SK-N-SH (cell line): ENCODE data around the gene GANC. TPM values are rescaled to one million over a fixed set of nuclear protein-coding genes. Genes with fewer than 3 reads are reported as not detected.

Experiments used
- CTCF ChIA-PET: fragments of 300-600, 350-600 bp; formaldehyde crosslinking; extraction: SDS; loops from one replicate; lab custom pipeline; 2021; lab: Yijun Ruan, JAX
- POLR2A ChIA-PET: fragments of 350-600 bp; sonication (Branson Sonifier 250); formaldehyde crosslinking; extraction: SDS; loops from one replicate; lab custom pipeline; 2020; ENCODE audit warnings: antibody characterized with exemption, inconsistent platforms; lab: Yijun Ruan, JAX
- DNase-seq: peaks from one replicate; pipeline ENCODE4 v3.0.0; 2012
- H2AFZ ChIP-seq: fragments of 200-600 bp; sonication (generic); 2 replicates; pipeline ENCODE4 v1.8.1; 2016; ENCODE audit warnings: antibody characterized with exemption, mild to moderate bottlenecking, low read depth
- H3F3A ChIP-seq: fragments of 200-600 bp; sonication (generic); replicated peaks from 2 replicates; pipeline ENCODE3; 2016; ENCODE audit warnings: antibody characterized with exemption, mild to moderate bottlenecking; ENCODE audit not compliant: insufficient read depth
- H3K27ac ChIP-seq, 2 experiments: fragments of 200-500 bp in 1 of 2; fragments of 200-600 bp in 1 of 2; sonication (Bioruptor generic) in 1 of 2; sonication (generic), shearing (Covaris generic) in 1 of 2; 2 replicates each; pipeline versions ENCODE4 v1.5.1 to v1.6.1; 2014 to 2016; ENCODE audit warnings: low read depth in 2 of 2, inconsistent platforms in 1 of 2, low read length in 1 of 2, mild to moderate bottlenecking in 1 of 2, mixed read lengths in 1 of 2
- H3K27me3 ChIP-seq: fragments of 200-600 bp; sonication (generic), shearing (Covaris generic); 2 replicates; pipeline ENCODE4 v1.6.1; 2016; ENCODE audit warnings: mixed run types; ENCODE audit not compliant: insufficient read depth
- H3K36me3 ChIP-seq, 2 experiments: fragments of 200-500 bp in 1 of 2; fragments of 200-600 bp in 1 of 2; sonication (Bioruptor generic) in 1 of 2; sonication (generic) in 1 of 2; replicated peaks in 1 of 2; 2 replicates each; pipeline versions ENCODE3 to v1.5.1; 2014 to 2016; ENCODE audit warnings: low read length in 1 of 2, mild to moderate bottlenecking in 1 of 2; ENCODE audit not compliant: insufficient read depth in 2 of 2, control insufficient read depth in 1 of 2
- H3K4me1 ChIP-seq, 2 experiments: fragments of 200-500 bp in 1 of 2; fragments of 200-600 bp in 1 of 2; sonication (Bioruptor generic) in 1 of 2; sonication (generic), shearing (Covaris generic) in 1 of 2; 2 replicates each; pipeline versions ENCODE4 v1.5.1 to v1.6.1; 2014 to 2016; ENCODE audit warnings: low read depth in 1 of 2, low read length in 1 of 2, mixed run types in 1 of 2; ENCODE audit not compliant: insufficient read depth in 2 of 2, control insufficient read depth in 1 of 2
- H3K4me2 ChIP-seq: fragments of 200-600 bp; sonication (generic), shearing (Covaris generic); 2 replicates; pipeline ENCODE4 v1.6.1; 2017; ENCODE audit warnings: mixed run types
- H3K4me3 ChIP-seq, 2 experiments: fragments of 200-500 bp in 1 of 2; fragments of 200-600 bp in 1 of 2; sonication (Bioruptor generic) in 1 of 2; sonication (generic), shearing (Covaris generic) in 1 of 2; 2 replicates each; pipeline versions ENCODE4 v1.5.1 to v1.8.1; 2014 to 2016; ENCODE audit warnings: low read depth in 2 of 2, inconsistent platforms in 1 of 2, low read length in 1 of 2, mild to moderate bottlenecking in 1 of 2, mixed read lengths in 1 of 2, moderate library complexity in 1 of 2
- H3K79me2 ChIP-seq: fragments of 200-600 bp; sonication (generic); 2 replicates; pipeline ENCODE4 v1.8.1; 2017; ENCODE audit warnings: mild to moderate bottlenecking; ENCODE audit not compliant: insufficient read depth
- H3K9ac ChIP-seq: fragments of 200-600 bp; sonication (generic); 2 replicates; pipeline ENCODE4 v1.6.1; 2017; ENCODE audit warnings: mixed run types
- H3K9me2 ChIP-seq: fragments of 200-600 bp; sonication (generic); 2 replicates; pipeline ENCODE4 v1.6.1; 2017; ENCODE audit warnings: mixed run types
- H3K9me3 ChIP-seq: fragments of 200-600 bp; sonication (generic); 2 replicates; pipeline ENCODE4 v1.6.1; 2017; ENCODE audit warnings: mixed run types, mild to moderate bottlenecking, moderate library complexity
- H4K20me1 ChIP-seq: fragments of 200-600 bp; sonication (generic); 2 replicates; pipeline ENCODE4 v1.6.1; 2017; ENCODE audit warnings: mild to moderate bottlenecking, mixed run types; ENCODE audit not compliant: insufficient read depth
- CHD2 ChIP-seq: fragments of 150-350 bp; IDR thresholded peaks from 2 replicates; pipeline ENCODE4 v1.6.1; 2018; ENCODE audit warnings: low read length; ENCODE audit not compliant: partially characterized antibody
- ELF1 ChIP-seq: IDR thresholded peaks from 2 replicates; pipeline ENCODE4 v1.4.0; 2012
- EP300 ChIP-seq, 2 experiments: IDR thresholded peaks; 2 replicates each; pipeline versions ENCODE4 v1.4.0 to v1.6.1; 2012; ENCODE audit warnings: borderline replicate concordance in 1 of 2, low read depth in 1 of 2, low read length in 1 of 2
- FOXJ3 ChIP-seq: sonication (generic); formaldehyde crosslinking; IDR thresholded peaks from 2 replicates; pipeline ENCODE4 v1.5.1; 2020; ENCODE audit warnings: mild to moderate bottlenecking, missing genetic modification reagents
- JUND ChIP-seq: IDR thresholded peaks from 2 replicates; pipeline ENCODE4 v1.4.0; 2012
- MXI1 ChIP-seq: IDR thresholded peaks from 2 replicates; pipeline ENCODE4 v1.6.1; 2012; ENCODE audit warnings: mild to moderate bottlenecking, low read depth, low read length, improper control_type of control experiment
- POLR2AphosphoS5 ChIP-seq: IDR thresholded peaks from 2 replicates; pipeline ENCODE4 v1.6.1; 2012; ENCODE audit warnings: low read depth, low read length
- RCOR1 ChIP-seq: fragments of 150-350 bp; IDR thresholded peaks from 2 replicates; pipeline ENCODE4 v1.6.1; 2017; ENCODE audit warnings: antibody characterized with exemption, low read length
- RFX5 ChIP-seq: IDR thresholded peaks from 2 replicates; pipeline ENCODE4 v1.6.1; 2012; ENCODE audit warnings: mild to moderate bottlenecking, improper control_type of control experiment, low read length
- SMC3 ChIP-seq: IDR thresholded peaks from 2 replicates; pipeline ENCODE4 v1.6.1; 2012; ENCODE audit warnings: low read depth, low read length, improper control_type of control experiment
- TAF1 ChIP-seq: IDR thresholded peaks from 2 replicates; pipeline ENCODE4 v1.6.1; 2012; ENCODE audit warnings: low read depth, mild to moderate bottlenecking, low read length, moderate library complexity, borderline replicate concordance
- WGBS: methylation state at CpG from one replicate; pipeline ENCODE4 v1.1.6; 2017; ENCODE audit warnings: low lambda C conversion rate; 5-methylcytosine and 5-hydroxymethylcytosine counted together
- polyA plus RNA-seq, 3 experiments: library from polyadenylated mRNA; depleted of rRNA; stranded (reverse); fragments of >200 nt; gene quantifications; 2 replicates each; pipeline ENCODE4 v1.2.3, GENCODE V29; 2012
- TF ChIP-seq, protein P1 (sequence below): IDR thresholded peaks from 2 replicates; pipeline ENCODE4 v1.6.1; 2012; ENCODE audit warnings: mild to moderate bottlenecking, low read depth, low read length, moderate library complexity
- TF ChIP-seq, protein P2 (sequence below): IDR thresholded peaks from 2 replicates; pipeline ENCODE4 v1.4.0; 2012; ENCODE audit warnings: low read depth
- TF ChIP-seq, protein P3 (sequence below): IDR thresholded peaks from 2 replicates; pipeline ENCODE4; 2012
- TF ChIP-seq, protein P4 (sequence below): IDR thresholded peaks from 2 replicates; pipeline ENCODE4 v1.4.0; 2012; ENCODE audit warnings: low read depth, borderline replicate concordance

GANC gene
- polyA plus RNA-seq, 1 of the 3 experiments (the other 2 are of a cell fraction), result 6.8 TPM

DNA sequence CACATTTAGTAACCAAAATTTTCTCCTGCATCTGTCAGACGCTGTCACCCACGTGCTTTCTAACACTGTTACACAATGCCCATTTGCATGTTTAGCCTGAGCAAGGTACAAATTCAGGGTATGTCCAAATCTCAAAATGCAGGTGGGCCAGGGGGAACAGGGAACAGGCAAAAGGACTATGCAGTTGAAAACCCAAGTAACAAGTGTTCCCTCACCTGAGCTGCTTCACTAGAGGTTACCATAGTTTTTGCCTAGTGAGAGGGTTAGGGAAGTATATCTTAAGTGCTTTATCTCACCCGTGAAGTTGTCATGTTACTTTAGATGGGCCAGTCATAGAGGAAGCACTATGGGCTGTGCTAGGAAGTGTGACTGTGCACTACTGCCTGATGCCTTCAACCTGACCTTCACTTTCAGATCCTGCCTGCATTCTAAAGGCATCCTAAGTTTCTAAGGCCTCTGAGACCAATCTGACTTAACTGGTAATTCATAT lies 6.3 kb downstream of the GANC start:
- WGBS, result 75% methylated on average over 3 of the region's 3 CpGs
- Histone ChIP-seq H3K9me2 (no peaks in the 10 kb centered on the region), H3K79me2 (peaks cover 21% of the 10 kb centered on the region), H3K9ac (no peak overlapping the region), H3K9me3 (no peaks in the 10 kb centered on the region), H3K27me3 (no peaks in the 10 kb centered on the region), H3K4me2 (no peak overlapping the region), H2AFZ (no peak overlapping the region), H3K4me3 (no peak overlapping the region), H4K20me1 (no peaks in the 10 kb centered on the region), H3K36me3 (peaks cover 22 to 23% of the 10 kb centered on the region in 2 experiments), H3K27ac (no peak overlapping the region), H3K4me1 (peaks cover 7 to 10% of the 10 kb centered on the region in 2 experiments; a peak in 2 of 4 replicates), H3F3A (peaks cover 8% of the 10 kb centered on the region)
- TF ChIP-seq, protein P1, sequence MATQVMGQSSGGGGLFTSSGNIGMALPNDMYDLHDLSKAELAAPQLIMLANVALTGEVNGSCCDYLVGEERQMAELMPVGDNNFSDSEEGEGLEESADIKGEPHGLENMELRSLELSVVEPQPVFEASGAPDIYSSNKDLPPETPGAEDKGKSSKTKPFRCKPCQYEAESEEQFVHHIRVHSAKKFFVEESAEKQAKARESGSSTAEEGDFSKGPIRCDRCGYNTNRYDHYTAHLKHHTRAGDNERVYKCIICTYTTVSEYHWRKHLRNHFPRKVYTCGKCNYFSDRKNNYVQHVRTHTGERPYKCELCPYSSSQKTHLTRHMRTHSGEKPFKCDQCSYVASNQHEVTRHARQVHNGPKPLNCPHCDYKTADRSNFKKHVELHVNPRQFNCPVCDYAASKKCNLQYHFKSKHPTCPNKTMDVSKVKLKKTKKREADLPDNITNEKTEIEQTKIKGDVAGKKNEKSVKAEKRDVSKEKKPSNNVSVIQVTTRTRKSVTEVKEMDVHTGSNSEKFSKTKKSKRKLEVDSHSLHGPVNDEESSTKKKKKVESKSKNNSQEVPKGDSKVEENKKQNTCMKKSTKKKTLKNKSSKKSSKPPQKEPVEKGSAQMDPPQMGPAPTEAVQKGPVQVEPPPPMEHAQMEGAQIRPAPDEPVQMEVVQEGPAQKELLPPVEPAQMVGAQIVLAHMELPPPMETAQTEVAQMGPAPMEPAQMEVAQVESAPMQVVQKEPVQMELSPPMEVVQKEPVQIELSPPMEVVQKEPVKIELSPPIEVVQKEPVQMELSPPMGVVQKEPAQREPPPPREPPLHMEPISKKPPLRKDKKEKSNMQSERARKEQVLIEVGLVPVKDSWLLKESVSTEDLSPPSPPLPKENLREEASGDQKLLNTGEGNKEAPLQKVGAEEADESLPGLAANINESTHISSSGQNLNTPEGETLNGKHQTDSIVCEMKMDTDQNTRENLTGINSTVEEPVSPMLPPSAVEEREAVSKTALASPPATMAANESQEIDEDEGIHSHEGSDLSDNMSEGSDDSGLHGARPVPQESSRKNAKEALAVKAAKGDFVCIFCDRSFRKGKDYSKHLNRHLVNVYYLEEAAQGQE, result no peak
- TF ChIP-seq, protein P2, sequence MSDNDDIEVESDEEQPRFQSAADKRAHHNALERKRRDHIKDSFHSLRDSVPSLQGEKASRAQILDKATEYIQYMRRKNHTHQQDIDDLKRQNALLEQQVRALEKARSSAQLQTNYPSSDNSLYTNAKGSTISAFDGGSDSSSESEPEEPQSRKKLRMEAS, result no peak
- TF ChIP-seq TAF1 (no peak), ELF1 (no peak), RFX5 (no peak), RCOR1 (no peak), POLR2AphosphoS5 (no peak), CHD2 (no peak), EP300 (IDR thresholded peaks at IDR 0.05; ENCODE audit: borderline replicate concordance in 1 of 2, low read depth in 1 of 2, low read length in 1 of 2) (no peak), JUND (no peak), FOXJ3 (no peak), SMC3 (no peak), MXI1 (no peak)
- TF ChIP-seq, protein P3, sequence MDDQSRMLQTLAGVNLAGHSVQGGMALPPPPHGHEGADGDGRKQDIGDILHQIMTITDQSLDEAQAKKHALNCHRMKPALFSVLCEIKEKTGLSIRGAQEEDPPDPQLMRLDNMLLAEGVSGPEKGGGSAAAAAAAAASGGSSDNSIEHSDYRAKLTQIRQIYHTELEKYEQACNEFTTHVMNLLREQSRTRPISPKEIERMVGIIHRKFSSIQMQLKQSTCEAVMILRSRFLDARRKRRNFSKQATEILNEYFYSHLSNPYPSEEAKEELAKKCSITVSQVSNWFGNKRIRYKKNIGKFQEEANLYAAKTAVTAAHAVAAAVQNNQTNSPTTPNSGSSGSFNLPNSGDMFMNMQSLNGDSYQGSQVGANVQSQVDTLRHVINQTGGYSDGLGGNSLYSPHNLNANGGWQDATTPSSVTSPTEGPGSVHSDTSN, result no peak
- TF ChIP-seq, protein P4, sequence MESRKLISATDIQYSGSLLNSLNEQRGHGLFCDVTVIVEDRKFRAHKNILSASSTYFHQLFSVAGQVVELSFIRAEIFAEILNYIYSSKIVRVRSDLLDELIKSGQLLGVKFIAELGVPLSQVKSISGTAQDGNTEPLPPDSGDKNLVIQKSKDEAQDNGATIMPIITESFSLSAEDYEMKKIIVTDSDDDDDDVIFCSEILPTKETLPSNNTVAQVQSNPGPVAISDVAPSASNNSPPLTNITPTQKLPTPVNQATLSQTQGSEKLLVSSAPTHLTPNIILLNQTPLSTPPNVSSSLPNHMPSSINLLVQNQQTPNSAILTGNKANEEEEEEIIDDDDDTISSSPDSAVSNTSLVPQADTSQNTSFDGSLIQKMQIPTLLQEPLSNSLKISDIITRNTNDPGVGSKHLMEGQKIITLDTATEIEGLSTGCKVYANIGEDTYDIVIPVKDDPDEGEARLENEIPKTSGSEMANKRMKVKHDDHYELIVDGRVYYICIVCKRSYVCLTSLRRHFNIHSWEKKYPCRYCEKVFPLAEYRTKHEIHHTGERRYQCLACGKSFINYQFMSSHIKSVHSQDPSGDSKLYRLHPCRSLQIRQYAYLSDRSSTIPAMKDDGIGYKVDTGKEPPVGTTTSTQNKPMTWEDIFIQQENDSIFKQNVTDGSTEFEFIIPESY, result no peak
- ChIA-PET CTCF (no interaction called here), POLR2A (interaction anchor here (0.6 kb wide), 1 partner anchor 106 kb away, joined by 3 read pairs; no protein-coding TSS in a partner anchor)
- DNase-seq, result no peak
